Globus pallidus (tissue), 1 donor: ENCODE data around the gene TBX10.
"Not testable (repeated sequence)": the region's sequence is repeated elsewhere in the genome, so short reads cannot be mapped to it uniquely, and the experiment has no call there.

Experiments used
- DNase-seq: peaks from one replicate; pipeline ENCODE4 v3.0.0-alpha.2; 2015; ENCODE audit warnings: low spot score

TBX10 gene

DNA sequence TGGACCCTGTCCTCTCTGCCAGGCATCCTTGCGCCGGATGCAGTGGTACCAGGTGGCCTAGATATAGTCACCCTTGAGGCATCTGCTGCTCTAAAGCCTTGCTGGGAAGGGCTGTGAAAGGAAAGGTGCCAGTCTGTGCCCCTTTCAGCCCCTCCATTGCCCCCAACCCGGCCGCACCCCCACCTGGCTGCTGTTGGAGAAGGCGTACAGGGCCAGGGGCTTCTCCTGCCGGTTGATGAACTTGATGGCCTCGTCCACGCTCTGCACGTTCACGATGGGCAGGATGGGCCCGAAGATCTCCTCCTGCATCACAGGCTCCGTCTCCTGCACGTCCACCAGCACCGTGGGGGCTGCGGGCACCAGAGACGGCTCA is 24.6 kb upstream of the TBX10 start:
- DNase-seq, result no peak

DNA sequence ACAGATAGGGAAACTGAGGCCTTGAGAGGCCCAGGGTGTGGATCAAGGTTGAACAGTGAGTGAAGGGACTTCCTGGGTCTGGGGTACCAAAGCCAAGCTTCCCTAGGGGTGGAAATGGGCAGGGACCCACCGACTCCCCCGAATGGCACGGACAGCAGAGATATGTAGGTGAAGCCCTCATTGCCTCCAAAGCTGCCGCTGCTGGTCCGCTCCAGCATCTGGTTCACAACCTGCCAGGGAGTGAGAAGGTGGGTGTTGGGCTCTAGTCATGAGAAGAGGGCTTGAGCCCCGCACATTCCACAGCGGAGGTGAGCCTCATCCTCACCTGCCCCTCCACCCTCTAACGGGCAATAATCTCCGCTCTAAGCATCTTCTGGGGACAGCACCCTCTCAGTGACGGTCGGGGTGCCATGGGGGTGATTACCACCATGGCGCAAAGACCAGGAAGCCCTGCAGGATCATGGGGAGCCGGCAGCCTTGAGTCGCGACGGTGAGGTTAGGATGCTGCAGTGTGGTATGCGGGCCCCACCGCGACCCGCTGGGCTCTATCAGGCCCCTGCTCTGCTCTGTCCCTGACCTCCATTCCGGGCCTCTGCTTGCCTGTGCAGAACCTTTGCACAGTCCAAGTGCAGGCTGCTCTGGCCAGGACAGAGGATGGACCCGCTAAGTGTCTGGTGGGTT is 24.1 kb upstream of the TBX10 start:
- DNase-seq, result no peak

DNA sequence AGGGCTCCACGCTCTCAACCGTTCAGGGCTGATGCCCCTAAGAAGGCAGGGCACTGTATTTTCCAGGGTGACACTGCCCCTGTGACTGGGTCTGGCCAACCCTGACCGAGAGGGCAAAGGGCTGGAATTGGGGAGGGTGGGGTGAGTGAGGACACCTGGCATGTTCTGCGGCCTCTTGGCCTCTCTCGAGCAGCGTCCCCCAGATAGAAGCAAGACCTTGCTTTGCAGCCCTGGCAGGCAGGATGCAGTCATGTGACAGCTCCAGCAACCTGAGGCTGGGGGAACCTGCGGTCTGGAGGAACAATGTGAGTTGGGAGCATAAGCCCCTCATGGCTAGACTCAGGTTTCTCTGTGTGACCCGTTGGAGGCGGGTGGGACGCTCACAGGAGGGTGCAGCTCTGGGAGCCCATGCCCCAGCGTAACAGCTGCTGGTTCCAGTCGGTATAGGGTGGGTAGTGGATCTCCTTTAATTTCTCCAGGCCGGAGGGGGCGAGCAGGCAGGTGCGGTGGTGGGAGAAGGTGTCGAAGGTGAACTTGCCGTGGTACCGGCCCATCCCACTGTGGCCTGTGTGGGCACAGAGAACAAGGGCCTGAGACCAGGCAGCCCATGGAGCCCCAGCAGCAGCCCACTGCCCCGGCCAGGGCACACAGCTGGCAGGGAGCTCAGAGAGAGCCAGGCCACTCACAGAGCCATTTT is 23.4 kb upstream of the TBX10 start:
- DNase-seq, result no peak

DNA sequence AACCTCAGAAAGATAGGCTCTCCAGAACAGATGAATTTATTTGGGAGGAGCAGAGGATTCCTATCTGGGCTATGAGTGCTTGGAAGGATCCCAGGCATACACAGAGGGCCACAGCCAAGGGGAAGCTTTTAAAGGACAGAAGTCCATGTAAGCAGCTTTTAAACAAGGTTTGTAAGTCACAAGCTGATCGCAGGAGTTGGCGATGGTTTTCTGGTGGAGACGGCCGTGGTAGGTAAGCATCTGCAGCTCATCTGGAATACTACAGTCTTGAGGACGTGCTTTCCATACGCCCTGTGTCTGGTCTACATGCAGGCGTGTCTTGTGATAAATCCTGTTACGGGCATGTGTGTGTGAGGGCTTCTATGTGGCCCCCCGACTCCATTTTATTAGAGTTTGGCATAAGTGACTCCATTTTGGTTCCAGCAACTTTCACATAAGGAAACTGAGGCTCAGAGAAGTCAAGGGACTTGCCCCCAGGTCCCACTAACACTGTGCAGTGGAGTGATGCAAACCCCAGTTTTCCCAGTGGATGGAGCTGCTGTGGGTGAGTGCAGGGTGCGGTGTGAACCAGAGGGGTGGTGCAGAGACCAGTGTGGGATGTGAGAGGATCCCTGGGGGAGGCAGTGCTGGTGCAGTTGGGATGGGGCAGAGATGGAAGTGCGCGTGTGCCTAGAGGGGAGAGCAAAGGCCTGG is 22.7 kb upstream of the TBX10 start:
- DNase-seq, result no peak

DNA sequence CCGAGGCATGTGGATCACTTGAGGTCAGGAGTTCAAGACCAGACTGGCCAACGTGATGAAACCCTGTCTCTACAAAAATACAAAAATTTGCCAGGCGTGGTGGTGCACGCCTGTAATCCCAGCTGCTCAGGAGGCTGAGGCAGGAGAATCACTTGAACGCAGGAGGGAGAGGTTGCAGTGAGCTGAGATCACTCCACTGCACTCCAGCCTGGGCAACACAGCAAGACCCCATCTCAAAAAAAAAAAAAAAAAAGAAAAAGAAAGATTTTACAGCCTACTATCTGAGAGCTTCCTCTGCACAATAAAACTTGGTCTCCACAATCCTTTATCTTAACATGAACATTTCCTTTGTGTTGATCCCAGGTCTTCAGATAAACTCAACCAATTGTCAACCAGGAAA is 21.2 kb upstream of the TBX10 start:
- not testable (repeated sequence) for DNase-seq

DNA sequence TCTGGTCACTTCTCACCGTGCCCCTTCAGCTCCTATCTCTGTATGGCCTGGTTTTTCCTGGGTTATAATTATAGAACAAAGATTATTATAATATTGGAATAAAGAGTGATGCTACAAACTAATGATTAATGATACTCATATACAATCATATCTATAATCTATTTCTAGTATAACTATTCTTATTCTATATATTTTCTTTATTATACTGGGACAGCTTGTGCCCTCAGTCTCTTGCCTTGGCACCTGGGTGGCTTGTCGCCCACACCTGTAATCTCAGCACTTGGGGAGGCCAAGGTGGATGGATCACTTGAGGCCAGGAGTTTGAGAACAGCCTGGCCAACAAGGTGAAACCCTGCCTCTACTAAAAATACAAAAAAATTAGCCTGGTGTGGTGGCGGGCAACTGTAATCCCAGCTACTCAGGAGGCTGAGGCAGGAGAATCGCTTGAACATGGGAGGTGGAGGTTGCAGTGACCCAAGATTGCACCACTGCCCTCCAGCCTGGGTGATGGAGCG is 20.1 kb upstream of the TBX10 start:
- DNase-seq, result not testable (repeated sequence)

DNA sequence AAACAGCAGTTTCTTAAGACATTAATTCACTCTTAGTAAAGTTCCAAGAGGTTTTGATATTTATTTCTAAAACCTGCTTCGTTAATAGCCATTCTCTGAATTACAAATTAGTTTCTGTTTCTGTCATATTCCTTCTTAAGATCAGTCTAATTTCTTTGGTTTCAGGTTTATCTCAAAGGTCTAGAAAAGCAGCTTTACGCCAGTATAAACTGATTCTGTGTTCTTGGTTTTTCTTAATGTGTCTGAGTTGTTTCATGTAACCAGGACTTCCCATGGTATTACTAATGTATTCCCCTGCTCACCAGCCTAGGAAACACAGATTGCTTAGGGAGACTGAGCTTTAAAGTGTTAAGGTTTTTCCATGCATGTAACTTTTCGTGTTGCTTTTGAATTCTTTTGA is 17.7 kb upstream of the TBX10 start:
- DNase-seq, result no peak

DNA sequence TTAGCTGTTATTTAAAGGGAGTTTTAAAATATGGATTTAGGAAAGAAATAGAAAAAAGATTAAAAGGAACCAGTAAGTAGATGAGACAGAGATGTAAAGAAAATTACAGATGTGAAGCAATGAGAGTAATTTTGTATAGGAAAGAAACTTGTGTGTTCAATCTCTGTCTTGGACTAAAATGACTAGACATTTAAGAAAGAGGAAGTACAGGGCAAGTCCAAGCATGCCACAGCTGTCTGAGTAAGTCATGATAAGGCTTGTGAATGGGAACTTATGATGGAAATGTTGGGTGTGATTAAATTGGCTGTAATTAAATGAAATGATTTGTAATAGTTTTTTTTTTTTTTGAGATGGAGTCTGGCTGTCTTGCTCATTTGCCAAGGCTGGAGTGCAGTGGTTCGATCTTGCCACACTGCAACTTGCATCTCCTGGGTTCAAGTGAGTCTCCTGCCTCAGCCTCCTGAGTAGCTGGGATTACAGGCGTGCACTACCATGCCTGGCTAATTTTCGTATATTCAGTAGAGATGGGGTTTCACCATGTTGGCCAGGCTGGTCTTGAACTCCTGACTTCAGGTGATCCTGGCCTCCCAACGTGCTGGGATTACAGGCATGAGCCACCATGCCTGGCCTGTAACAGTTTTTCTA is 16.8 kb upstream of the TBX10 start:
- no peak for DNase-seq

DNA sequence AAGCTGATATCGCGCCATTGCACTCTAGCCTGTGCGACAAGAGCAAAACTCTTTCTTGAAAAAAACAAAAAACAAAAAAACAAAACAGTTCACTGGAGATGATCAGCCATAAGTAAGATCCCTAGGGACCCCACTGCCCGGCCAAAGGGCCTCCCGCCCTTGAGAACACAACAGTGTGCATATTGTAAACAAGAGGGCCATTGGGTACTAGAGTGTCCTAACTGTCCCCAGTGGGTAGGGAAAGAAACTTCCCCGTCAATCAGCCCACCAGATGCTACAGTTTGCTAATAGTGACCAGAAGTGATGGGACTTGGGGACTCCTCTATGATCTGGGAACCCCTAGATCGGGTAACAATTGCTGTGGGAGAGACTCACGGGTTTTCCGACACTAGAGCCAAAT is 14.7 kb upstream of the TBX10 start:
- no peak for DNase-seq

DNA sequence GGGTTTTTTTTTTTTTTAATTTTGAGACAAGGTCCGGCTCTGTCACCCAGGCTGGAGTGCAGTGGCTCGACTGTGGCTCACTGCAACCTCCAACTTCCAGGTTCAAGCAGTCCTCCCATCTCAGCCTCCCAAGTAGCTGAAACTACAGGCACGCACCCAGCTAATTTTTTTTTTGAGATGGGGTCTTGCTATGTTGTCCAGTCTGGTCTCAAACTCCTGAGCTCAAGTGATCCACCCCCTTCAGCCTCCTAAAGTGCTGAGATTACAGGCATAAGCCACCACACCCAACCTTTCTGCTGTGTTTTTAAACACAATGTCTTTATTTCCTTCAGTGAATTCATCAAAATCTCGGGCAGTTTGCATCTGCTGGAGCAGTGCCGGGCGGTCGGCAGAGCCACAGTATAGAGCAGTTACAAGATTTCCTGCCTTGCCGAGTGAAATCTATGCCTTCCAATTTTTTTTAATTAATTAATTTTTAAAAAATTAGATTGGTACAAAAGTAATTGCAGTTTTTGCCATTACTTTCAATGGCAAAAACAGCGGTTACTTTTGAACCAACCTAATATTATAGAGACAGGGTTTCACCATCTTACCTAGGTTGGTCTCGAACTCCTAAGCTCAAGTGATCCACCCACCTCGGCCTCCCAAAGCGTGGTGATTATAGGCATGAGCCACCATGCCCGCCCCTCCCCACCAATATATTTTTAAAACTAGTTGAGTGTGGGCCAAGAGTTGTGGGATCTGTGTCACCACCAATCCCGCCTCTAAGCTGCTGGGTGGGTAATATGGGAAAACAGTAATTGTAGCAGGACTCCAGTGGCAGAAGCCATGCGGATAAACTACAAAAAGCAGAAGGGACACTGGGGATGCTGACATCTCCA is 13.6 kb upstream of the TBX10 start:
- DNase-seq, result no peak

DNA sequence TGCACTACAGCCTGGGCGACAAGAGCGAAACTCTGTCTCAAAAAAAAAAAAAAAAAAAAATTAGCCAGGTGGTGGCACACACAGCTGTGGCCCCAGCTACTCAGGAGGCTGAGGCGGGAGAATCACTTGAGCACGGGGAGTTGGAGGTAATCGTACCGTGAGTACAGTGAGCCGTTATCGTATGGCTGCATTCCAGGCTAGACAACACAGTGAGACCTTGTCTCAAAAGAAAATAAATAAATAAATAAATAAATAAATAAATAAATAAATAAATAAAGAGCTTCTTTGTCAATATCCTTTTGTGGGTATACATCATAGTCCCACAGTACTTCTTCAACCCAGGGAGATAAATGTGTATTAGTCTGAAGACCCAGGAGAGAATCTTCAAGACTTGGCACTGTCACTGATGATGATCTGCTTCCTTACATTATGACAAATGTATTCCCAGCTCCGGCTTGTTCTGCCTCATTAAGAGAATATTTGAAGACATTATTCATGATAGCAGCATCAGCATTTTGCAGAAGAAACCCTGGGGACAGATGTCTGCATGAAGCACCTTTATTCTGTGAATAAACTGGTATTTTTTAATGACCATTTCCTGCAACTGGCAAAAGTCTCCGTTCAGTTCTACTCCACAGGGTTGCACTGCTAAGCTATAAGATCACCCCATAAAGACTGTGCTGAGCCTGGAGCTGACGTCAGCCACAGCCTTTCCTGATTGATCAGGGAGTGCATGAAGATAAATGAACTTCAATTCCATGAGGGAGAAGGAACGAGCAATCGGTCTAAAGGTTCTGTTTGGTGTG is 12.6 kb upstream of the TBX10 start:
- DNase-seq, result no peak

DNA sequence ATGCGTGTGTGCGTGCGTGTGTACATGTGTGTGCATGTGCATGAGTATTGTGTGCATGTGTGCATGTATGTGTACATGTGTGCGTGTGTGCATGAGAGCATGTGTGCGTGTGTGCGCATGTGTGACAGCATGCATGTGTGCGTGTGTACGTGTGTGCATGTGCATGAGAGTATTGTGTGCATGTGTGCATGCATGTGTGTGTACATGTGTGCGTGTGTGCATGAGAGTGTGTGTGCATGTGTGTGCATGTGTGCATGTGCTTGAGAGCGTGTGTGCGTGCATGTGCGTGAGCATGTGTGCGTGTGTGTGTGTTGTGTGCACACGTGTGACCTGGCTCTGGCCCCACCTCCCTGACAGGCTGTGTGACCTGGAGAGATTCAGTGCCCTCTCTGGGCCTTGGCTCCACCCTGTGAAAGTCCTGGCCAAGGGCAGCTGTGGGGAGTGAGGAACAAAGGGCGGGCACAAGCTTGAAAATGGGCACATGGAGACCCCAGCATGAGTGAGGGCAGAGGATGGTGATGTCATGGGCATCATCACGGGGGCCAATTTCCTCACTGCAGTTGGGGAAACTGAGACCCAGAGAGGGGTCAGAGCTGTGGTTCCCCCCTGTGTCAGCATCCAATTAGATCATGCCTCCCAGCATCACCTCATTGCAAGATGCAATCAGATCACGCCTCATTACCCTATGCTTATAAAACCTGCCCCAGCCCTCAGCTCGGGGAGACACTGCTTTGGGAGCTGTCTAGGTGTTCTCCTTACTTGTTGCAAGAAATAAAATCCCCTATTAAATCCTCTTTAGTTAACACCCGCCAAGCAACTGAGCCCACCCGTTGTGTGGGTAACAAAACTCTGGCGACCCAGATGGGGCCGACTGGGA is 10.3 kb upstream of the TBX10 start:
- no peak for DNase-seq

DNA sequence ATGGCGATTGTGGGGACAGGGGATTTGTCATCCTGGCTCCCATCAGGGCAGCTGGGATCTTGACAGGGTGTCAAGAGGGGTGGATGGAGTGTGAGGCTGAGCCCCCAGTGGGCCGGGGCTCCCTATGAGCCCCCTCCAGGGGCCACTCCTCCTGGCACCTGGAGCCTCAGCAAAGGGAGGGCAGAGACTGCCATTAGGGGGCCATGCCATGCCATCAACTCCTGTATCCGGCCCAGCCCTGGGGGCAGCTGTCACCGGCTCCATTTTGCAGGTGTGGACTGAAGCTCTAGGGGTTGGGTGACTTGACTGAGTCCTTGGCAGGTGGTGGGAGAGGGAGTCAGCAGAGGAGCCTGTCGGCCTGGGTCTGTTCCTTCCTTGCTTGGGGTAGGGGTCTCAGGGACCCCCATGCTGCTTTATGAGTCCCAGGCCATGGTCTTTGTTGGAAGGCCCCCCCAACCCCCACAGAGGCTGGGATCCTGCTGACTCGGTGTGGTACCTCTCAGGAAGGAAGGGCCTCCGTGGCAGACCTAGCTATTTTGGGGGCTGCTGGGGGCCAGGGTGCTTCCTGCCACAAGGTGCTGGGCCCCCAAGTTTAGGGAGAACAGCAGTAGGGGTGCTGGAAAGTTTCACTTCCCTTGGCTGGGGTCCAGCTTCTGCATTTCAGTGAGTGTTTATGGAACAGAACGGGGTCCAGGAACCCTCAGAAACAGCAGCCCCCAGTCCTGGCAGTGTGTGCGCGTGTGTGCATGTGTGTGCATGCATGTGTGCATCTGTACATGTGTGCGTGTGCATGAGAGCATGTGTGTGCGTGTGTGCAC is 9.4 kb upstream of the TBX10 start:
- peak; percentile 43 for DNase-seq

DNA sequence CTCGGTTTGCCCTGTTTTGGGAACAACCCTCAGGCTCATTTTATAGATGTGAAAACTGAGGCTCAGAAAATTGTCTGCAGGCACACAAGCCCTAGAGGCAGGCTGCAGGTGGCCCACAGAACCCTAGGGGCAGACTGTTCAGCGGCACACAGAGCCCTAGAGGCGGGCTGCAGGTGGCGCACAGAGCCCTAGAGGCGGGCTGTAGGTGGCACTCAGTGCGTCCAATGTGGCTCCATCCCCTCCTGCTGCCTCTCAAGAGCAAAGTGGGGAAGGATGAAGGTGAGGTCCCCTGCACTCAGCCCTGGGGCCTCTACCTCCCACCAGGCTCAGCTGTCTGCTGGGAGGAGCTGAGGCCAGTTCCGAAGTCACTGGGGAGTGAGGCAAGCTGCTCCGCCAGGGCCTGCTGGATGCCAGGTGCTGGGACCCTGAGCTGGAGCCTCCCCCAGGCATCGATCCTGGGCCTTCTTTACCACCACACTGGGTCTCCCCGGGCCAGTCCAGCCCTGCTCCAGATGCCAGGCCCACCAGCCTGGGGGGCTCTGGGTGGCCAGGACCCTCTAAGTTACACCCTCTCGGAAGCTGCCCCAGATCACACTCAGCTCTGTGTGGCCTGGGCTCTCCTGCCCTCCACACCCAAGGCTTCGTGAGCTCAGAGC is 8.7 kb upstream of the TBX10 start:
- no peak for DNase-seq

DNA sequence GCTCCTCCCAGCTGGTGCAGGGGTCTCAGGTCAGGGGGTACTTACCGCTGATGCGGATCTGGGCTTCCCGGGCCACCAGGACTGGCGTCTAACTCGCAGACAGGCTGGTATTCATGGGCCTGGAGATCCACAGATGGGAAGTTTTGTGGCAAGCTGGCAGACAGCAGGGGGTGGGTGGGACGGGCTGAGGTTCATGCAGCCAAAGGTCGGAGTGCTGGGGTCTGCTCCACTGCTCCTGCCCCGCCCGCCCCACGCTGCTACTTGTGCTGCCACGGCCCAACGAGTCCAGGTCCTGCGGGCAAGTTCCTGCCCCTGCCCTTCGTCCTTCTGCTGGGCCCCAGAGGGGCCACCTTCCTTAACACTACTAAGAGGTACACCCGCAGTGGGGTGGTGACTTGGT is 7.9 kb upstream of the TBX10 start:
- no peak for DNase-seq

DNA sequence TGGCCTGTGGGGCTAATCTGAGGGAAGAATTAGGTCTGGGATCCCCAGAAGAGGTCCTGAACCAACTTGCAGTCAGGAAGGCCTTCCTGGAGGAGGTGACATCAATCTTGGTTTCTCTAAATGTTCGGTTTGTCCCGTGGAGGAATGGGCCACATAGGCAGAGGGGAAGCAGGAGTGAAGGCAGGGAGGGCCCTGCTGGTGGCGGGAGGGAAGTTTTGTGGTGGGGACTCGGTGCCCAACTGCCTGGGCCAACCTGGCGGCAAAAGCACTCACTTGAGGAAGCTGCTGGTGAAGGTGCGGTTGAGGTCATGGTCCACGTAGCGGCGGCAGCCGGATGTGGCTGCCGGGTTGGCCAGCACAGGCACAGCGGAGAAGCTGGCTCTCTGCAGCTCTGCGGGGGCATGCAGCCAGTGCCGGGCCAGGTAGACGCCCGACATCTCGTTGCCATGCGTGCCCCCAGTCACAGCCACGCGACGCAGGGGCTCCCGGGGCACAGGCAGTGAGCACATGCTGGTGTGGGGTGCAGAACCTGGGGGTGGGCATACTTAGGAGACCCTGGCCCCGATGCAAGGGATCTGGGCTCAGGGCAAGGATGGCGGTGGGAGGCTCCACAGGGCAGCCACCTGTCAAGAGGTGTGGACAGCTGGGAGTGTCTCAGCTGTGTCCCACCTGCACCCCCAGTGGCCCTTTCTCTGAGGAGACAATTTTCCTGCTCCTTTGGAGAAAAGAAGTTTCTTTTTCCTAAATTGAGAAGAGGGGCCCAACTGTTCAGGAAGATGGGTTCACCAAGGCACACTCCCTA is 7.2 kb upstream of the TBX10 start:
- no peak for DNase-seq
